Measurements from ENCODE around the gene TRMT5. TPM values are rescaled to one million over a fixed set of nuclear protein-coding genes. Genes with fewer than 3 reads are reported as not detected.

The TRMT5 gene
- total and polyA plus RNA-seq, 4 donors: 11.4 to 21.6 (median 19.6) TPM

- H3K4me3 ChIP-seq (ENCODE audit: low read depth, low read length): no peak overlapping the region
- peaks cover 7% of the 10 kb centered on the region for H3K36me3 ChIP-seq (ENCODE audit: control insufficient read depth, insufficient read depth, low read length)
- H3K27ac ChIP-seq (ENCODE audit: low read depth, low read length): no peak overlapping the region
- no peaks in the 10 kb centered on the region for H3K4me1 ChIP-seq (ENCODE audit: control insufficient read depth, insufficient read depth, low read length)
- no peaks in the 10 kb centered on the region for H3K27me3 ChIP-seq (ENCODE audit: control insufficient read depth, insufficient read depth, low read length)
- DNase-seq (ENCODE audit: low read depth in 4 of 6, low spot score in 6 of 6): no peak
- no peaks in the 10 kb centered on the region for H3K9me3 ChIP-seq (ENCODE audit: control insufficient read depth, insufficient read depth, low read length)
Measured at GRCh38 chr14:60968671-60969070, 12.2 kb downstream of the TRMT5 start.

- Histone ChIP-seq H3K27ac (ENCODE audit: low read depth, low read length) (no peak overlapping the region), H3K9me3 (ENCODE audit: control insufficient read depth, insufficient read depth, low read length) (no peaks in the 10 kb centered on the region), H3K4me3 (ENCODE audit: low read depth, low read length) (no peak overlapping the region), H3K27me3 (ENCODE audit: control insufficient read depth, insufficient read depth, low read length) (no peaks in the 10 kb centered on the region), H3K36me3 (ENCODE audit: control insufficient read depth, insufficient read depth, low read length) (peaks cover 4% of the 10 kb centered on the region), H3K4me1 (ENCODE audit: control insufficient read depth, insufficient read depth, low read length) (no peaks in the 10 kb centered on the region)
- no CpG with 5 or more reads among the region's 1 CpG for WGBS (ENCODE audit: insufficient coverage)
- no peak for DNase-seq (ENCODE audit: low read depth in 4 of 6, low spot score in 6 of 6)
Measured at GRCh38 chr14:60968099-60968498, 12.8 kb downstream of the TRMT5 start.

- H3K27ac ChIP-seq (ENCODE audit: low read depth, low read length): no peak overlapping the region
- no peaks in the 10 kb centered on the region for H3K9me3 ChIP-seq (ENCODE audit: control insufficient read depth, insufficient read depth, low read length)
- no peak overlapping the region for H3K4me3 ChIP-seq (ENCODE audit: low read depth, low read length)
- no peaks in the 10 kb centered on the region for H3K4me1 ChIP-seq (ENCODE audit: control insufficient read depth, insufficient read depth, low read length)
- H3K27me3 ChIP-seq (ENCODE audit: control insufficient read depth, insufficient read depth, low read length): no peaks in the 10 kb centered on the region
- H3K36me3 ChIP-seq (ENCODE audit: control insufficient read depth, insufficient read depth, low read length): no peaks in the 10 kb centered on the region
- no peak for DNase-seq (ENCODE audit: low read depth in 4 of 6, low spot score in 6 of 6)
Measured at GRCh38 chr14:60965402-60965801, 15.5 kb downstream of the TRMT5 start.

- no peak overlapping the region for H3K4me3 ChIP-seq (ENCODE audit: low read depth, low read length)
- DNase-seq (ENCODE audit: low read depth in 4 of 6, low spot score in 6 of 6): no peak
- no peak overlapping the region for H3K27ac ChIP-seq (ENCODE audit: low read depth, low read length)
- no peaks in the 10 kb centered on the region for H3K4me1 ChIP-seq (ENCODE audit: control insufficient read depth, insufficient read depth, low read length)
- H3K36me3 ChIP-seq (ENCODE audit: control insufficient read depth, insufficient read depth, low read length): no peaks in the 10 kb centered on the region
- H3K27me3 ChIP-seq (ENCODE audit: control insufficient read depth, insufficient read depth, low read length): no peaks in the 10 kb centered on the region
- WGBS (ENCODE audit: insufficient coverage): no CpG with 5 or more reads among the region's 2 CpGs
- H3K9me3 ChIP-seq (ENCODE audit: control insufficient read depth, insufficient read depth, low read length): no peaks in the 10 kb centered on the region
Measured at GRCh38 chr14:60964904-60965303, 16.0 kb downstream of the TRMT5 start.

GRCh38 chr14:60963761-60964160, 17.1 kb downstream of the TRMT5 start:
- no peaks in the 10 kb centered on the region for H3K4me1 ChIP-seq (ENCODE audit: control insufficient read depth, insufficient read depth, low read length)
- no peaks in the 10 kb centered on the region for H3K27me3 ChIP-seq (ENCODE audit: control insufficient read depth, insufficient read depth, low read length)
- H3K36me3 ChIP-seq (ENCODE audit: control insufficient read depth, insufficient read depth, low read length): no peaks in the 10 kb centered on the region
- no peak for DNase-seq (ENCODE audit: low read depth in 4 of 6, low spot score in 6 of 6)
- no CpG with 5 or more reads among the region's 2 CpGs for WGBS (ENCODE audit: insufficient coverage)
- H3K4me3 ChIP-seq (ENCODE audit: low read depth, low read length): no peak overlapping the region
- H3K9me3 ChIP-seq (ENCODE audit: control insufficient read depth, insufficient read depth, low read length): no peaks in the 10 kb centered on the region
- H3K27ac ChIP-seq (ENCODE audit: low read depth, low read length): no peak overlapping the region

- Histone ChIP-seq H3K4me1 (ENCODE audit: control insufficient read depth, insufficient read depth, low read length) (no peaks in the 10 kb centered on the region), H3K36me3 (ENCODE audit: control insufficient read depth, insufficient read depth, low read length) (no peaks in the 10 kb centered on the region), H3K4me3 (ENCODE audit: low read depth, low read length) (no peak overlapping the region), H3K27me3 (ENCODE audit: control insufficient read depth, insufficient read depth, low read length) (no peaks in the 10 kb centered on the region), H3K27ac (ENCODE audit: low read depth, low read length) (no peak overlapping the region), H3K9me3 (ENCODE audit: control insufficient read depth, insufficient read depth, low read length) (peaks cover 2% of the 10 kb centered on the region)
- no peak for DNase-seq (ENCODE audit: low read depth in 4 of 6, low spot score in 6 of 6)
Measured at GRCh38 chr14:60958146-60958545, 22.7 kb downstream of the TRMT5 start.

GRCh38 chr14:60956632-60957031, 24.2 kb downstream of the TRMT5 start:
- Histone ChIP-seq H3K9me3 (ENCODE audit: control insufficient read depth, insufficient read depth, low read length) (peaks cover 2% of the 10 kb centered on the region), H3K4me1 (ENCODE audit: control insufficient read depth, insufficient read depth, low read length) (no peaks in the 10 kb centered on the region), H3K27ac (ENCODE audit: low read depth, low read length) (no peak overlapping the region), H3K27me3 (ENCODE audit: control insufficient read depth, insufficient read depth, low read length) (no peaks in the 10 kb centered on the region), H3K36me3 (ENCODE audit: control insufficient read depth, insufficient read depth, low read length) (no peaks in the 10 kb centered on the region), H3K4me3 (ENCODE audit: low read depth, low read length) (no peak overlapping the region)
- no peak for DNase-seq (ENCODE audit: low read depth in 4 of 6, low spot score in 6 of 6)
- WGBS (ENCODE audit: insufficient coverage): no CpG with 5 or more reads among the region's 1 CpG

- WGBS (ENCODE audit: insufficient coverage): 100% methylated on average over 1 of the region's 4 CpGs
Measured at GRCh38 chr14:60956202-60956601, 24.7 kb downstream of the TRMT5 start.

GRCh38 chr14:60951776-60952435, 29.0 kb downstream of the TRMT5 start:
- H3K9me3 ChIP-seq (ENCODE audit: control insufficient read depth, insufficient read depth, low read length): no peaks in the 10 kb centered on the region
- no peak overlapping the region for H3K27ac ChIP-seq (ENCODE audit: low read depth, low read length)
- no peak for DNase-seq (ENCODE audit: low read depth in 4 of 6, low spot score in 6 of 6)
- no peaks in the 10 kb centered on the region for H3K4me1 ChIP-seq (ENCODE audit: control insufficient read depth, insufficient read depth, low read length)
- 73% methylated on average over 1 of the region's 3 CpGs for WGBS (ENCODE audit: insufficient coverage)
- H3K27me3 ChIP-seq (ENCODE audit: control insufficient read depth, insufficient read depth, low read length): no peaks in the 10 kb centered on the region
- no peaks in the 10 kb centered on the region for H3K36me3 ChIP-seq (ENCODE audit: control insufficient read depth, insufficient read depth, low read length)
- no peak overlapping the region for H3K4me3 ChIP-seq (ENCODE audit: low read depth, low read length)

More at GRCh38 chr14:60956202-60956601, 24.7 kb downstream of the TRMT5 start:
- no peak overlapping the region for H3K4me3 ChIP-seq (ENCODE audit: low read depth, low read length)
- H3K4me1 ChIP-seq (ENCODE audit: control insufficient read depth, insufficient read depth, low read length): no peaks in the 10 kb centered on the region
- H3K27me3 ChIP-seq (ENCODE audit: control insufficient read depth, insufficient read depth, low read length): no peaks in the 10 kb centered on the region
- H3K27ac ChIP-seq (ENCODE audit: low read depth, low read length): no peak overlapping the region
- DNase-seq (ENCODE audit: low read depth in 4 of 6, low spot score in 6 of 6): no peak
- H3K36me3 ChIP-seq (ENCODE audit: control insufficient read depth, insufficient read depth, low read length): no peaks in the 10 kb centered on the region
- peaks cover 2% of the 10 kb centered on the region for H3K9me3 ChIP-seq (ENCODE audit: control insufficient read depth, insufficient read depth, low read length)

GRCh38 chr14:60946773-60947172, 34.1 kb downstream of the TRMT5 start:
- no CpG with 5 or more reads among the region's 3 CpGs for WGBS (ENCODE audit: insufficient coverage)
- H3K9me3 ChIP-seq (ENCODE audit: control insufficient read depth, insufficient read depth, low read length): no peaks in the 10 kb centered on the region
- no peak for DNase-seq (ENCODE audit: low read depth in 4 of 6, low spot score in 6 of 6)

More at GRCh38 chr14:60946773-60947172, 34.1 kb downstream of the TRMT5 start:
- H3K4me1 ChIP-seq (ENCODE audit: control insufficient read depth, insufficient read depth, low read length): no peaks in the 10 kb centered on the region
- no peaks in the 10 kb centered on the region for H3K36me3 ChIP-seq (ENCODE audit: control insufficient read depth, insufficient read depth, low read length)
- H3K27me3 ChIP-seq (ENCODE audit: control insufficient read depth, insufficient read depth, low read length): no peaks in the 10 kb centered on the region
- no peak overlapping the region for H3K27ac ChIP-seq (ENCODE audit: low read depth, low read length)
- H3K4me3 ChIP-seq (ENCODE audit: low read depth, low read length): no peak overlapping the region
